Measurements from ENCODE around the gene FLCN.
"Not testable (repeated sequence)": the region's sequence is repeated elsewhere in the genome, so short reads cannot be mapped to it uniquely, and the experiment has no call there.

Gene FLCN

DNA sequence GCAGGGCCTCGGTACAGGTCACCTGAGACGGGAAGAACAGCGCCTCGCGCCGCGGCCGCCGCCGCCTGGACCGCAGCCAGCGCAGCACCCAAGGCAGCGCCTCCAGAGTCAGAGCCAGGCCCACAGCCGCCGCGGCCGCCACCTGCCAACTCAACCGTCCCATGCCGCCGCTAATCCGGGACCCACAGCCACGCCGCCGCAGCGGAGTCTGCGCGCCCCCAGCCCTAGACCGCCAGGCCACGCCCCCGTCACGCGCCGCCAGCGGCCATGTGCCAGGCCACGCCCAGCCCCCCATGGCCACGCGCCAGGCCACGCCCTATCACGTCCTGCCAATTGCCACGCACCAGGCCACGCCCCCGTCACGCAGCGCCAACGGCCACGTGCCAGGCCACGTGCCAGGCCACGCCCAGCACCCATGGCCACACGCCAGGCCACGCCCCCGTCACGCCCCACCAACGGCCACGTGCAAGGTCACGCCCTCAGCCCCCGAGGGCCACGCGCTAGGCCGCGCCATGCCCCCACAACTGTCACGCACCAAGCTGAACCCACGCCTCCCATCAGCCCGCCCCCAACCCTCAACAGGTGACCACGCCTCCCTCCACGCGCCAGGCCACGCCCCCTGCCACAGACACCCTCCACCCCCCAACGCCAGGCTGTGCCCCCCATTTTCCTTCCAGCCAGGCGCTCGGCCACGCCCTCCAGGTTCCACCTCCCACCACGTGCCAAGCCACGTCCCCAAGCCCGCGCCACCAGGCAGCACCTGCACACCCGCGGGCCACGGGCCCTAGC is 30.6 kb downstream of the FLCN start, which contains the start of gene PLD6:
PLD6 (minus strand) TSS at position 210 of the 789 bp plus-strand sequence; CDS start at position 163, 47 bp downstream.
- peak; percentile 92 for DNase-seq

DNA sequence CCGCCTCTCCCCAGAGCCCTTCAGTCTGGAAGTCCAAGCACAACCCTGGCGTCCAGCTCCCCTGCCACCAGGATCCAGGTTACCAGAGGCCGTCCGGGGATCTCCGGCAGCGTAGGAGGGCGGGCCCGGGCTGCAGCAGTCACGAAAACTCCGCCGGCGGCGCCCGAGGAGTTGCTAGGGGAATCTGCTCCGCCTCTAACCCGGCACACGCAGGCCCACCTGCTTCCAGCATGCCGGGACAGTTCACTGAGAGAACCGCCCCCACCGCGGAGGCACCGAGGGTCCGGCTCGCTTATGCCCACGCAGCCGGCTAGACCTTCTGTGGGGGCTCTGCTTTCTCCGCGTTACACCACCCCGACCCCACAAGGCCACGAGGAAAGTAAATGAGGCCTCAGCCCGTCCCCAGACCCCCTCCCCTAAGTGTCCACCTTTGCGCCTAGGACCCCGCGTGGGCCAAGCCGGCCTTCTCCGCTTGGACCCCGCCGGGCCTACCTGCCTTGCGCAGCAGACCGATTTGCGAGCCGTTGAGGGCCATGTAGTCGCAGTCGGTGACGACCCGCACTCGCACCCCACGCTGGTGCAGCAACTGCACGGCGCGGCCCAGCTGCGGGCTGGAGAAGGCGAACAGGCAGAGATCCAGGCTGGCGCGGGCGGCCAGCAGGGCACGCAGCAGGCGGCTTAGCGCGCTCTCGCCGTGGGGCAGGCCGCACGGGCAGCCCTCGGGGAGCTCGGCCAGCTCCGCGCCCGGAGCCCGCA is 31.4 kb downstream of the FLCN start:
- DNase-seq: peak; percentile 63

DNA sequence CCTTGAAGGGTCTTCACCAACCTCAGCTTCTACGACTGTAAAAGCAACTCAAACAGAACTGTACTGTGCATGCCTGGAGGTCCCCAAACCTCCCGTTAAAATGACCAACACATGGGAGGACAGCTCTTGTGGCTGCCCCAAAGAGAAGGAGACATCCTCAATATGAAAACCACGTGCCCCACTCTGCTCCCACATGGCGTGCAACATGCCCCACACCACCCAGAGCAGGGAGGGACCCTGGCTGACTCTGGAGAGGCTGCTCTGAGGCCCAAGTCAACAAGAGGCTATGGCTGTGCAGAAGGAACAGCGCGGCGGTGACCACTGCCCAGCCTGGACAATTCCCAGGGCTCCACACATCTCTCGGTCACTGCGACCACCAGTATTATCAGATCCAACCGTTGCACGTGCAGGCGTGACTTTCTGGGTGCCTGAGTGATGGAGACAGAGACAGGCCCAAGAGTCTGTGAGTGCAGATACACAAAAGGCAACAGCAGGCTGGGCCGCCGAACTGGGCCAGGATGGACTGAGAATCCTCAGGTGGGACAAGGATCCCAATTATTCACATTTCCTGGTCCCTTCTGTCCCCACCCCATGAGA is 32.2 kb downstream of the FLCN start:
- DNase-seq: no peak

DNA sequence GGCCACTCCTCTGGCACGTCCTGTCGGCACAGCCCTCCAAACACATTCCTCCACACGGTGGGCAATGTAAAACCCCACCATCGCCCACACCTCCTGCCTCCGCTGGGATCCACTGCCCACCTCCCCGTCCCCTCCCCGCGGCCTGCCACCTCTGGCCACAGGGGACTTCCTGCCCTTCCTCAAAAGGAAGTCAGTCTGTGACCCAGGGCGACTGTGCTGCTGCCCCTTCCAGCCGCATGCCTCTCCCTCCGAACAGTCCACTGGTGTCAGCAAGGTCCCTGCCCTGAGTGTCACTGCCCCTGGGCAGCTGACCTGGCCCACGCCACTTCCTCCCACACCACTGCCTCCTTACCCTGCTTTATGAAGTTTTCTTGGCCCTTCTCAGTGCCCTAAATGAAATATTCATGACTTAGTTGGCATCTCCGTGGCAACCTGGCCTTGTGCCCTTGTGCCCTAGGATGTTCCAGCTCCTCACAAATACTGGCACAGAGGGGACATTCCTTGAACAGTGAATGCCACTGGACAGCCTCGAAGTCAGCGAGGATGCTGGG is 32.9 kb downstream of the FLCN start:
- DNase-seq: no peak

DNA sequence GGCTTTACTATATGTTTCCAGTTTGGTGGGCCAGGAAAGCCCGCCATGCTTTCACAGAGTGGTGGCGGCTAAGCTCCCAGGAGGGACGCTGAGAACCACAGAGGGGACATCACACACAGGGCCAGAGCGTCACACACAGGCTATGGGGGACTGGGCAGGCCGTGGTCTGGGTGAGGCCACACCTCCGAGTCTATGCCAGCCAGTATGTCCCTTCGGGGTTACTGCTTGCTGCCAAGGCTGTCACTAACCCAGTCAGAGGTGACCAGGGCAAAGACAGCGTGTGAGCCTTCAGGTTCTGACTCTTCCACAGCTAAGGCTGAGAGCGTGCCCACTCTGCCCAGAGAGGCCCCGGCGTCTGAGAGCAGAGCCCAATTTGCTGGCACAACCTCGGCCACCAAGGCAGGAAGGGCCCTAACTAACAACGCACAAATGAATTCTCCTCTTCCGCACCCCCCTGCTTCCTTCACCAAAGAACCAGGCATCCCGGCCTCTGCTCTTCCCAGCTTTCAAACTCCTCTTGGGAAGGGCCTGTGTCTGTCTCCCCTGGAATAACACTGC is 33.7 kb downstream of the FLCN start:
- DNase-seq: no peak

DNA sequence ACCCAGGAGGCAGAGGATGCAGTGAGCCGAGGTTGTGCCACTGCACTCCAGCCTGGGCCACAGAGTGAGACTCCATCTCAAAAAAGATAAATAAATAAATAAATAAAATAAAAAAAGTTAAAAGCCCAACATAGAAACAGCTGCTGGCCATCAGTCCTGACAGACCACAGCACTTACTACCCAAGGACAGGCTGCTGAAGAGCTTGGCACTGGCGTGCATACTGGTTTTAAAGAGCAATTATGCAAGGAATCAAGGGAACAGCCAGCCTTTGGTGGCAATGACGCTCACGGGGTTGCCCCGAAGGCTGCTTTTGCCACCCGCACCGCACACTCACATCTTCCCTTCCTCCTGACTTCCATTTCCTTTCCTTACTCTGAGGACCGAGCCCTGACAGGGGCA is 35.1 kb downstream of the FLCN start:
- no peak for DNase-seq

DNA sequence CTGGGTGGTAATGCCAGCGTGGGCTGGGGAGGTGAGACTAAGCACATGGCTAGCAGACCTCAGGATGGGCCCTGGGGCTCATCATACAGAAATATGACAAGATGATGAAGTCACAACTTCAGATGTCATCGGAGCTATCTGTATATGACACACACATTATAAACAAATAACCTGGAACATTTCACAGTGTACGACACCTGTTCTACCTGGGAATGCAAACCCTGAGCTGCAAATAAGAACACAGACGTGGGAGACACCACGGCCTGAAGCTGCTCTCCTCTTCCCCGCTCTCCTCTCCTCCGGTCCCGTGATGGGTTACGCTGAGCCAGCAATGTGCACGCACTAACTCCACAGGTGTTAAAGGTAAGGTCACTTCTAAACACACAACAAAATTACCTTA is 35.7 kb downstream of the FLCN start:
- DNase-seq: no peak

DNA sequence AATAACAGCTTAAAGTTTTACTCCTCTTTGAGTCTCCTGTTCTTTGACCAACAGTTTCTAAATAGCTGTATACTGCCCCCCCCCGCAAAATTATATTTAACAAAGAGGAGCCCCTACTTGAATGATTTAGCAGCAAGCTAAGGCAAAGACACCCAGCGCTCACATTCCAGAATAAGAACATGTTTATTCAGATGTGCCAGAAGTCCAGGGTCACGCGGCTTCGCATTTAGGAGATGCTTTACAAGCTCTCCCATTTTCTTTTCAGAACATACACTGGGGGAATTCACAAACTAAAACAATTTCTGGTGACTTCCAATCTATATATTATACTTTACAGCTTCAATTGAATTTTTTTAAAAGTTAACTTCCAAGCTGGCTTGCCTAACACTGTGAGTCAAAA is 36.1 kb downstream of the FLCN start:
- DNase-seq: no peak

DNA sequence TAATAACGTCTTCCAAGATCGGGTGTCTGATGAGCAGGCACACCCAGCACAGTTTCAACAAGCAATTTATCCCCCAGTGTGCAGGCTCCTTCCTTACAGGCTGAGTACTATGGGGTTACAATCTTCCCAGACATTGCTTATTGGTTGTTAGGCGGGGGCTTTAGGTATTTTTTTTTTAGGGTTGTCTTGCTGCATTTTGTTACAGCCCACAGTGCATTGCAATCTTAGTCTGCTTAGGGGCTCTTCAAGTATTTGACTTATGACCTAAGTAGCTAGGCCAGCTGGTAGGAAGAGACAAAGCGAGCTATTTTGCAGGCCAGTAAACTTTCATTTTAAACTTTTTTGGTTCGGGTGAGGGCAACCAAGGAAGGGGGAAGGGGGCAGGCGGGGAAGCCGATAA is 36.7 kb downstream of the FLCN start:
- no peak for DNase-seq

DNA sequence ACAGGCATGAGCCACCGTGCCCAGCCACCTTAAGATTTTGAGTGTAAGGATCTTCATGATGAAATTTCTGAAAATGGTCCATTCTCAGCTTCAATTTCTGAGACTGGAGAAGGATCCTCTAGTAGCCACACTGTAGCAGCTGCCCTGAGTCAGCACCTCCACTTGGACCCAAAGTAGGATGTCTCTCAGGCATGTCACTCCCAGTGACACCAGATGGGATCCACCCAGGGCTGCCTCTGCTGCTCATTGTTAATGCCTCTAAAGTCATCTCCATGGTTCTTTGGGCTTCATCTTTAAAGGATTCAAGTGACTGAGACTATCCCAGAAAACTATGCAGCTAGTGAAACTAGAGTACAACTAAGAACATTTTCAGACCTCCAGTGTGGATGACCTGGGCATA is 38.7 kb downstream of the FLCN start:
- no peak for DNase-seq

DNA sequence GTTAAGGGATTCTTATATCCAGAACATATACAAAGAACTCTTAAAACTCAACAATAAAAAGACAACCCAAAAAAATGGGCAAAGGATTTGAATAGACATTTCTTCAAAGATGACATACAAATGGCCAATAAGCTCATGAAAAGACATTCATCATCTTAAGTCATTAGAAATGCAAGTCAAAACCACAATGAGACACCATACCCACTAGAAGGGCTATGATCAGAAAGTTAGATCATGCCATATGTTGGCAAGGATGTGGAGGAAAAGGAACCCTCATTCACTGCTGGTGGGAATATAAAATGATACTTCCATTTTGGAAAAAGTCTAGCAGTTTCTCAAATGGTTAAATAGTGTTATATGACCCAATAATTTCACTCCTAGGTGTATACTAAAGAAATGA is 40.2 kb downstream of the FLCN start:
- DNase-seq: no peak

DNA sequence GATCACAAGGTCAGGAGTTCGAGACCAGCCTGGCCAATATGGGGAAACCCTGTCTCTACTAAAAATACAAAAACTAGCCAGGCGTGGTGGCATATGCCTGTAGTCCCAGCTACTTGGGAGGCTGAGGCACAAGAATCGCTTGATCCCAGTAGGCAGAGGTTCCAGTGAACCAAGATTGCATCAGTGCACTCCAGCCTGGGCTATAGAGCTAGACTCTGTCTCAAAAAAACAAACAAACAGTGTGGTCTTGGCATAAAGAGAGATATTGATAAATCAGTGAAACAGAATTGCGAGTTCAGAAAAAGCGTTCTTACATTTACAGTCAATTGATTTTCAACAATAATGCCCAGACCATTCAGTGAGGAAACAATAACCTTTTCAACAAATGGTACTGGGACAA is 41.5 kb downstream of the FLCN start:
- DNase-seq: not testable (repeated sequence)

DNA sequence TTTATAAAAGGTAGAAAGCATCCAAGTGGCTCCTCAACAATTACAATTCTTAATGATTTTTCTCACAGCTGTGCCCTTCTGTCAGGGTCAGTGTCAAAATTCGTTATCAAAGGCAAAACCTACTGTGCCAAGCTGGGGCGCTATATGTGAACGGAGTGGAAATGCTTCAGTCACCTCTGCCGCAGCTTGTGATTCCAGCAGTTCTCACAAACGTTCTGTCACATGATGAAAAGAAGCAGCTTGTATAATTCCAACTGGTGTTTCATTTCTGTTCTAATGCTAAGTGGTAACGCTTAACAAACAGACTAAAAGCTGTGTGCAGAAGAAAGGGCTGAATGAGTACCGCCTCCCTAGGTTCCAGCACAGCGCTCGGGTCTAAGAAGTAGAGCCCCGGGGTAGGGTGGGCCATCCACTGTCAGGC is 45.0 kb downstream of the FLCN start:
- DNase-seq: no peak

DNA sequence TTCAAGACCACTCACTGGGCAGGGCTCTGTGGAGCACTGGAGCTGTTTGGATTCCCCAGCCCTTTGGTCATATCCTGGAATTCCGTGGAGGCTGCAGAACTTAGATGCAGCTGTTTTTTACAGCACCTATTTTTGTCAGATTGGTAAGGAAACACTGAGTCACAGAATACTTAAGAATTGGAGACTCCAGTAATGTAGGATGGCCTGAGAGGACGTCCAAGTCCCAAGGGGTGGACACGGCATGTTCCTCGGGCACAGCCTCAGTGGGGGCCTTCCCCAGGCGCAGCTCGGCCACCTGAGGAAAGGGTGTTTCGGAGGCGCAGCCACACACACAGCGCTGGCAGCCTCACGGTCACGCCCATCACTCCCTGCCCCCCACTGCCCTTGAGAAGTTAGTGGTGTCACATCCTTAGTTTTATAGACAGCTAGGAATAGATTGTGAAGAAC is 45.6 kb downstream of the FLCN start:
- DNase-seq: no peak

DNA sequence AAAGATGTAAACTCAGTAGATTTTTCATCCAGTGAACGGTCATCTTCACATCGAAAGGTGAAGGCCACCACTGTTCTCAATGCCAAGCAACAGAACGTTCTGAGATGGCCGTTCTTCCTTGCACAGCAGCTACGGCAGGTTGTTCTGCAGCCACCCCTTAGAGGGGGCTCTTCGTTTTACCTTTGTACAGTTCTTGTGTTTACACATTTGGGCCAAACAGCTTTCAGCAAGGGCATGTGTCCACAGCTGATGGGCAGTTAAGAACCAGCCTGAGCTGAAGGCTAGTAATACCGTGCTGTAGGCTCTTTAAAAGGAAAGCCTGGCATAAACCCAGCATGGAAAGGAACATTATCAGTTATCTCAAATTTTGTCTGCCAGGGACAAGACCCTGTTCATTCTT is 46.8 kb downstream of the FLCN start:
- DNase-seq: no peak

DNA sequence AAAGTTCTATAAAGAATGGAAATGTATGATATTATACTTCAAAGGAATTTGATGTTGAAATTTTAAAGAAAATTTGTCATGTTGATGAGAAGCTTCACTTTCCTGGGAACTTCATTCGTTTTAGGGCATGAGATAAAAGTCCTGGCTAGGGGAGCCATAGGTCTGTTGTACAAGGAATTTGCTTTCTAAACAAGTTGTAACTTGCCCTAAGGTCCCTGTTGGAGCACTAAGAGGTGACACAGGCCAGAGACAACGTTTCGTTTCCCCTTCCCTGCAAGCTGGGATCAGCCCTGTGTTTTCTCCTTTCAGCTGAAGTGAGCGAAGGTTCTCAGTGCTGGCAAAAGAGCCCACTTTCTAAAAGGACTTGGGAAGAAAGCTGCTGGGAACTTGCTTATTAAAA is 47.4 kb downstream of the FLCN start:
- no peak for DNase-seq

DNA sequence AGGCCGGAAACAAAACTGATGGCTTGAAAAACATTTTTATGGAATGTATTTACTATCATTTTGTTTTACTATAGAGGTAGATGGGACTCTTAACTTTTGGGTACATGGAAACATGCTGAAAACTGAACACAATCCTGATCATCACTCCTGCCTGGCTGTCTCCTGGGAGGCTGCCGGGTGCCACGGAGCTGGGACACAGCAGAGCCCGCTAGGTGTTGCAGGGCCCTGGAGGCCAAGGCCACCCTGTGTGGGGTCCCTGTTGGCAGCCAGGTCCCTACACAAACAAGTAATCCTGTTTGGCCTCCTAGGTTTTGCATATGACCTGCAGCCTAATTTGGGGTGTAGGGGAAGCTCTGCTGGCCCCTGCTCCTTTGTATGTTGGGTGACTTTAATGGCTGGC is 48.4 kb downstream of the FLCN start:
- no peak for DNase-seq

DNA sequence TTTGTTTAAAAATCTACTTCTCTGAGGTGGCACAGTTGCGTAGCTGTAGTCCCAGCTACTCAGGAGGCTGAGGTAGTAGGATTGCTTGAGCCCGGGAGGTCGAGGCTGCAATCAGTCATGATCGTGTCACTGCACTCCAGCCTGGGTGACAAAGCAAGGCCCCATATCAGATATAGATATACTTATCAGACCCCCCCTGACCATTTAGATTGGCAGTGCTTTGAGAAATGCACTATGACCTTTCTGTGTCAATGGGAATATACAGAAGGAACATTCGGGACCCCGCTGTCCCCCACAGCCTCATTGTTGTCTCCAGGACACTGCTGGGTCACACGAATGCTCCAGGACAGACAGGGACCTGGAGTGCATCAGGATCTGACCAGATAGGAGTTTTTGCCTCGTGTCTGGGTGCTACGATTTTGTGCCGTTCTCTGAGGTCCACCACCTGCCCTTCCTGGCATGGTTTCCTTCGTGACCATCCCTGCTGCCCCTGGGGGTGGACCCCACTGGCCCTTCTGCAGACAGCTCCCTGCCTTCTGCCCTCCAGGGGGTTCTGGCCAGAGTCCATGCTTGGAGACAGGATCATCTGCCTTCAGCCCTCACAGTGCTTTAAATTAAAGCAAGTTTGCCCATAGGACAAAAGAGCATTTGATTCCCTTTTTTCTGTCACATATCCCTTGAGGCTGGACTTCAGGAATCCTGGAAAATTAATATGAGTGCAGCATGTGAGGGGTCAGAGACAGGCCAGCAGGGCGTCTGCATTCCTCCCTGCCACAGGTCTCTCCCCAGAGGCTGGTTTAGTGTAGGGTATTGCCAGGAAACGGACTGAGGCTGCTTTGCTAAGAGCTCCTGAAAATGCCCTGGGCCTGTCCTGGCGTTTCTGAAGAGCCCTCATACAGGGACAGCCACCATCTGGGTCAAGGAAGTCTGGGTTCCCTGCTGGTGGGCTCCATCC is 50.1 kb downstream of the FLCN start:
- no peak for DNase-seq

DNA sequence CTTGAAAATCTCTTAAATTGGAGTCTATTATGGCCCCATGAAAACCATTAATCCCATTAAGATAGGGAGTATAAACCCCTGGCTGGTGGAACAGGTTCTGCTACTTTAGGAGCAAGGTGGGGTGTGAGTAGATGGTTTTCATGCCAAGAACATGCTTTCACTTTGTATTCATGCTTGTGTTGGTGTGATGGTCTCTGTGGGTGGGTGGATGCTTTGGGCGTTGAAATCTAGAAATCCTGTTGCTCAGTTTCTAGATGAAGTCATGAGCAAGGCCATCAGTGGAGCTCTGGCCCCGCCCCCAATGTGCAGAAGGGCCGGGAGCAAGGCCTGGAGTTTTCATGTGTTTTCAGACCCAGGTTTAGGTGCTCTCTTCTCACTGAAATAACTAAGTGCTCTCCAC is 50.9 kb downstream of the FLCN start:
- peak; percentile 63 for DNase-seq

DNA sequence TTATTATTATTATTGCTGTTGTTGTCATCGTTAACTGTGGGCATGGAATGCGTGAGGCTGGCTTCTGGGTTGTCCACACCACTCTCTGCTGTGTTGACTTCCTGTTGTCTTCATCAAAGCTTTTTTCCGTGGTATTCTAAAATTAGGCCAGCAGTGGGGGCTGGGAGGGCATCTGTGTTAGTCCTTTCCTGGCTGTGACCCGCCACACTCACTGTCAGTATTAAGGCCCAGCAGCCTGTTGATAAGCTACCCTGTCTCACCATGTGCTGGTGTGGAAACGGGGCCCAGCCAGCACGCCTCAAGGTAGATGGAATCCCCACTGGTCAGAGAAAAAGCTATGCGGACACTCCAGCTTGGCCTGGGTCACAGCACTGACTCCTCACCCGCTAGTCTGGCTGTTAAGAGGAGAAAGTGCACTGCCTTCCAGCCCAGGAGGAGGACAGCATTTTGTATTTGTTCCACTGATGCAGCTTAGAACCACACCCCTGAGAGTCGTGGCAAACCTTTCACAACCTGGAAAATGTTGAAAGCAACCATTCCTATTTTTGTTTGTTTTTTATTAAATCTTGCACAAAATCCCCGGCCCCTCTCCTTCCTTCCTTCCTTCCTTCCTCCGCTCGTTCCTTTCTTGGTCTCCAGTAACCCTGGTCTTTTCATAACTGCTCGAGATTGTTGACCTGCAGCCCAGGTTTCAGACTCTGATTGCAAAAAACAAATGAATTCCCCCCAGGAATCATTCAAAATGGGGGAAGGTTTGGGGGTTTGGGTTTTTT is 51.8 kb downstream of the FLCN start:
- DNase-seq: not testable (repeated sequence)

DNA sequence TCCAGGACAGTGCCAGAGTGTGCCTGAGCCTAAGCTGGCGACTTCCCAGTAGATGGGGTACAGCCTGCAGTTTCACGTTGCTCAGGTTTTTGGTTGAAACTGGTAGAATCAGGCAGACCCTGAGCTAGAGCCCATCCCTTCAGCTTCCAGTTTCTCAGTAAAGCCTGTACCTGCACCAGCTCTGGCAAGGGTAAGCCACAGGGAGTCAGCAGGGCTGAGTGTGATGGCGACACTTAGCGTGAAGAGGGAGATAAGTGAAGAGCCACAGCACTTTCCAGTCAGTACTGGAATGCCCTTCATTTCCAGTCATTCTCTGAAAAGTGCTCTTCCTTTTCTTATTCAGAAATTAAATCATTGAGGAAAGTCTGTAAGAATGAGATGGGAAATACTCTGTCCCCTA is 53.2 kb downstream of the FLCN start:
- no peak for DNase-seq
